Measurements from ENCODE around the gene SELENOW.
"Not testable (repeated sequence)": the region's sequence is repeated elsewhere in the genome, so short reads cannot be mapped to it uniquely, and the experiment has no call there.

Gene SELENOW

DNA sequence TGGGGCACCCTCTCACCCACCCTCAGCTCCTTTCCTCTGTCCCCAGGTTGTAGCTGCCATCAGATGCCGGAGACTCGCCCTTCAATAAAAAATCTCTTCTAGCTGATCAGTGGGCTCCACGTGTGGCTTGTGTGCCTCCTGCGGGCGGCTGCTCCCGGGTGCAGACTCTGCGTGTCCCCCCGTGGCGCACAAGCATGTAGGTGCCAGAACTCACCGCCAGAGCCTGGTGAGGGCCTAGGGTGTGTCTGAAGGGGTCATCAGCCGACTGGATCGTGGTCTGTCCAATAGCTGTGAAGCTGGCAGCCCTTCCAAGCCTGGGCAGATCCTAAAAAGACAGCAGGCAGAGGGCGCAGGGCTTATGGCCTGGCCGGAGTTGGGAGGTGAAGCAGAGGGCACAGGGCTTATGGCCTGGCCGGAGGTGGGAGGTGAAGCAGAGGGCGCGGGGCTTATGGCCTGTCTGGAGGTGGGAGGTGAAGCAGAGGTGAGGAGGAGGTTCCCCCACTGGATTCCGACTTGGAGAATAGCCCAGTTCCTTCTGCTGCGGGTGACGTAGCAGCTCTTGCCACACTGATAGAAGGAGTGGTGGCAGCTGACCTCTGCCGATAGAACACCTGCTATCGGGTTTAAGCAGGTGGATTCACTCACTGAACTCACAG lies 21.4 kb upstream of the SELENOW start:
- no peak for FAIRE-seq

DNA sequence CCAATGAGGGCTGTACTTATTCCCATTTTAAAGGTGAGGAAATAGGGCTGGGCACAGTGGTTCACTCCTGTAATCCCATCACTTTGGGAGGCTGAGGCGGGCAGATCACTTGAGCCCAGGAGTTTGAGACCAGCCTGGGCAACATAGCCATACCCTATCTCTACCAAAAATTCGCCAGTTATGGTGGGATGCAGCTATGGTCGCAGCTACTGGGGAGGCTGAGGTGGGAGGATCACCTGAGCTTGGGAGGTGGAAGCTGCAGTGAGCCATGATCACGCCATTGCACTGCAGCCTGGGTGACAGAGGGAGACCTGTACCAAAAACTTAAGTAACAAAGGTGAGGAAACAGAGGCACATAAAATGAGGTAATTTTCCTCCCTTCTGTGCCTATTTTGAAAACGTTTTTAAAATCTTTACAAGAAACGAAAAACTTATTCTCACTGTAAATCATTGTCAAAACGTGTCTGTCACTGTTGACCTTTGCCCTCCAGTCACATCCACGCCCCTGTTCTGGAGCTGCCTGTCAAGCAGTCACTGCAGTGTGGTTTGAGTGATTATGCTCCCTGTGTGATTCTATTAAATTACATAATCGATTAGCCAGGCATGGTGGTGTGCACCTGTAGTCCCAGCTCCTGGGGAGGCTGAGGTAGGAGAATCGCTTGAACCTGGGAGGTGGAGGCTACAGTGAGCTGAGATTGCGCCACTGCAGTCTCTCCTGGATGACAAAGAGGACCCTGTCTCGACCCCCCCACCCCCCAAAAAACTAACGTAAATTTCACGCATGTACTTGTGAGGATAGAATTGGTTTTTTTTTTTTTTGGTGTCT lies 20.7 kb upstream of the SELENOW start:
- no peak for FAIRE-seq

DNA sequence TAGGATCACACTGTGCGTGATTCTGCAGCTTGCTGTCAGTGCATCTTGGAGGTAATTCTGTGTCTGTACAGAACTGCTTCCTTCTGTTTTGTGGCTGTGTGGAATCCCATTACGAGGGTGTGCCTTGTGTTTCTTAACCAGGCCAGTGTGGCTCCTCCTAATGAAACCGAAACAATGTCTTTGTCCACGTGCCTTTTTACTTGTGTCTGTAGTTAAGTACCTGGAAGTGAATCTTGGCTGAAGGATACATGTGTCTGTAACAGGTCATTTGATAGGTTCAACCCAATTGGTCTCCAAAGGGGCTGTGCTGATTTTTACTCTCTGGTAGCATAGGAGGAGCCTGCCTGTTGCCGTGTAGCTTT lies 20.1 kb upstream of the SELENOW start:
- FAIRE-seq = no peak

DNA sequence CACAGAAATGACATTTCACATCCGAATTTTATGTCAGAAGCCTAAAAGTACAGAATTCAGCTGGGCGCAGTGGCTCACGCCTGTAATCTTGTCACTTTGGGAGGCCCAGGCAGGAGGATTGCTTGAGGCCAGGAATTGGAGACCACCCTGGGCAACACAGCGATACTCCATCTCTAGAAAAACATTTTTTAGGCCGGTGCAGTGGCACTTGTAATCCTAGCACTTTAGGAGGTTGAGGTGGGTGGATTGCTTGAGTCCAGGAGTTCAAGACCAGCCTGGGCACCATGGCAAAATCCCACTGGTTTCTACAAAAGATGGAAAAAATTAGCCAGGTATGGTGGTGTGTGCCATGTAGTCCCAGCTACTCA lies 17.9 kb upstream of the SELENOW start:
- FAIRE-seq = no peak

DNA sequence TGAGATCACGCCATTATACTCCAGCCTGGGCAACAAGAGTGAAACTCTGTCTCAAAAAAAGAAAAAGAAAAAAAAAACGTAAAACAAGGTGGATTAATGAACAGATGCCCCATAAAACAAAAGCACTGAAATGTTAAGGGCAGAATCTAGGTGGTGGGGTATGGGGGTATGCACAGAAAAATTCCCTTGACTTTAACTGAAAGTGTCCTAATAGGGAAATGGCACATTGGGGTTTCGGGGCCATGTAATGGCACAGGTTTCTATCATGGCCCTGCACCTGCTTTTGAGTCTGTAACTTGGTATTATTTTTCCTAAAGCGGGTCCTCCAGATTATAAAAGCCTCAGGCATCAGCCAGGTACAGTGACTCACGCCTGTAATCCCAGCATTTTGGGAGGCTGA lies 16.9 kb upstream of the SELENOW start:
- no peak for FAIRE-seq

DNA sequence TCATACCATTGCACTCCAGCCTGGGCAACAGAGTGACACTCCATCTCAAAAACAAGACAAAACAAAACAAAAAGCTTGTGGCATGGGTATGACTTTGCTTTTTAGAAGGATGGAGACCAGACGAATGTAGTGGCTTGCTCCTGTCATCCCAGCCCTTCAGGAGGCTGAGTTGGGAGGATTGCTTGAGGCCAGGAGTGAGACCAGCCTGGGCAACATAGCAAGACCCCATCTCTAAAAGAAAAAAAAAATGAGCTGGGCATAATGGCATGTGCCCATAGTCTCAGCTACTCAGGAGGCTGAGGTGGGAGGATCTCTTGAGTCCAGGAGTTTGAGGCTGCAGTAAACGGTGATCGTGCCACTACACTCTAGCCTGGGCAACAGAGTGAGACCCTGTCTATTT lies 16.4 kb upstream of the SELENOW start:
- FAIRE-seq = no peak

DNA sequence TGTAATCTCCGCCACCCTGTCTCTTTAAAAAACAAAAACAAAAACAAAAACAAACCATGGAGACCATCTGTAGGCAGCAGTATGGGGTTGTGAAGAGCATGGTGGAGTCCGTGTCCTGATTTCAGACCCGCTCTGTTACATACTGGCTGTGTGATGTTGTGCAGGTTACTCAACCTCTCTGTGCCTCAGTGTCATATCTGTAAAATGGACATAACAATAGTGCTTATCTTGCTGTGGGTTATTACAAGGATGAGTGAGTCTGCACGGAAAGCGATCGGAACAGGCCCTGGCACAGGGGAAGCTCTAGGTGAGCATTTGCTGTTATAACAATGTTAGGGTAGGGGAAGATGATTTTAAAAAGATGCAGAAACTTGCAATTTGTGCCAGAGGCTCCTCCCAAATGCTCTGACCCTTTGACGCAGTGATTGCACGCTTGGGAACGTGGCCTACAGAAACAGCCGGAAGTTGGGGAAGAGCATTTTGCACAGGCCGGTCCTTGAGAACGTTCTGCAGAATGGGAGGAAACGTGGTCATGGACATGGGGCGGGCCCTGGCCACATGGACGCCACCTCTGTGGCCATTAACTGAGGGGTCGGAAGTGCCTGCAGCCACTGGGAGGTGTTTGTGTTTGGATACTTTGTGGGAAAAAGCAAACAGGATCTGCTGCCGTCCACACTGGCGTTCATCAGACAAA lies 15.7 kb upstream of the SELENOW start:
- FAIRE-seq = no peak

DNA sequence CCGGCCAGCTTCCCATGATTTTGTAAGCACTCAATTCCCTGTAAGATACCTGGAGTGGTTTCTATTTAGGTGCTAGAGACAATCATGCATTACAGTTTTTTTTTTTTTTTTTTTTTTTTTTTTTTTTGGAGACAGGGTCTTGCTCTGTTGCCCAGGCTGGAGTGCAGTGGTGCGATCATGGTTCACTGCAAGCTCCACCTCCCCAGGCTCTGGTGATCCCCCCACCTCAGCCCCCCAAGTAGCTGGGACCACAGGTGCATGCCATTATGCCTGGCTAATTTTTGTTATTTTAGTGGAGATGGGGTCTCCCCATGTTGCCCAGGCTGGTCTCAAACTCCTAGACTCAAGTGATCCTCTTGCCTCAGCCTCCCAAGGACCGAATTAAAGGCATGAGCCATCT lies 13.8 kb upstream of the SELENOW start:
- not testable (repeated sequence) for FAIRE-seq

DNA sequence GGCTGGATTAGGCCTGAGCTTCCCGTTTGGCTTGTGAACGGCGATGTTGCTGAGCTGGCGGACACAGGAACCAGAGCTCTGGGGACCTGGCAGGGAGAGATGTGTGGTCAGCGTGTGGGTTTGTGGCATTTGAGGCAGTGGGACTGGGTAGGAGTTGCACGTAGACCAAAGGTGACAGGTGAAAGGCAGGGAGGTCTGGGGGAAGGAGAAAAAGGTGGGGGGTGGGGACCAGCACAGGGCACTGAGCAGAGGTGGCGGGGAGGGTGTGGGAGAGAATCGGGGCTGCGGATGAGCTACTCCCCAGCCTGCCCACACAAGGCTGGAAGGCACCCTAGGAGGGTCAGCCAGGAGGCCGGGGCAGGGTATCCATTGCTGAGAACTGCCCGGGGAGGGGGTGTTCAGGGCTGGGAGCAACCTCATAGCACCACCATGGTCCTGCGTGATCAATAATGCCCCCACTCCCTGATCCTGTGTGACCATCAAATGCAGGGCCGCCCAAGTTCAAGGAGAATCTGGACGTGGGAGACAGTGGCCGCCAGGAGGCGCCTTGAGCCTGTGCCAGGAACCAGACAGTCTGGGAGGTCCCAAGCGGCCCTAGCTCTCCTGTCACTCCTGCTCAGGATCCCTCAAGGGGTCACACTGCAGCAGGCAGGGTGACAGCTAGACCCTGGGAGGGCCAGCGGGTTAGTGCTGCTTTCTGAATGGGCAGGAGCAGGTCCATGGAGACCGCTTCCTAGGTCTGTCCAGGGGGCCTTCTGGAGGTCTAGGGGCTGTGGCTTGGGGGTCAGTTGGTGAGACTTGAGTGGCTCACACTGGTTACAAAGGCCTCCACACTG lies 12.8 kb upstream of the SELENOW start:
- FAIRE-seq = no peak

DNA sequence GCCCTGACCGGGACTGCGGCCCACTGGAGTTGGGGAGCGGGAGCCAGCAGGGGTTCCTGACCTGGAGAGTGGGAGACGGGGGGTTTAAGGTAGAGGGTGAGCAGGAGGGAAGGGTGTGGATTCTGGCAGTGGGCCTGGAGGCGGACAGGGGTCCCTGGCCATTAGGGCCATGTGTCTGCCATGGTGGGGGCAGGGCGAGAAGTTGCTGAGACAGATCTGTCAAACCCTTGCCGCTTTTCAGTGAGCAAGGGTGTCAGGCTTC lies 12.2 kb upstream of the SELENOW start:
- FAIRE-seq = no peak

DNA sequence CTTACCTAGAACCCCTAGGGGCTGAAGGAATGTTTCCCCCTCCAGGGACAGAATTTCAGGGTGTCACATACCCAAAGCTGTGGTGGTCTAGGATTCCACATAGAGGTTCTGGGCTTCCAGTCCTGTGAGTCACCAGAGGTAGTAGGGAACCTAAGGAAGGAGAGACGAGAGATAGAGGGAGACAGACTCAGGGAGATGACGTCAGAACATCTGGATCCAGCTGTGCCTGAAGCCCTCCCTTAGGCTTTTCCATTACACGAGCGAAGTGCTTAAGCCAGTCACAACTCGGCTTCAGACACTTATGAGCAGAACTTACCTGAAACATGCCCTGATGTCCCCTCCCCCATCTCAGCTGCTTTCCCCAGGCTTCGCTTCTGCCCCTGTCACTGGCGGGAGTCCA lies 11.8 kb upstream of the SELENOW start:
- FAIRE-seq = no peak

DNA sequence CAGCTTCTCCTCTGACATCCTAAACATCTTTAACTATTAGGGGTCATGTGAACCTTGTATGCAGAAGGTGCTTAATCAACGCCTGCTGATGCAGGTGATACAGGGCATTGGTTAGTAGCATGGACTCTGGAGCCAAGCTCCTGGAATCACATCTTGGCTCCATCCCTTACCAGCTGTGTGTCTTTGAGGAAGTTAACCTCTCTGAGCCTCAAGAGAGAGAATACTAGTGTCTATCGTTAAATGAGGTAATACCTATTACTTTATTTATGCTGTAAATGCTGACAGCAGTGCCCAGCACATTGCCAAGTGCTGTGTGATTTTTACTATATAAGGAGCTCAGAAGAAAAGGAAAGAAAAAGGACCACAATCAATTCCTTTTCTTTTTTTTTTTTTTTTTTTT lies 11.2 kb upstream of the SELENOW start:
- no peak for FAIRE-seq

DNA sequence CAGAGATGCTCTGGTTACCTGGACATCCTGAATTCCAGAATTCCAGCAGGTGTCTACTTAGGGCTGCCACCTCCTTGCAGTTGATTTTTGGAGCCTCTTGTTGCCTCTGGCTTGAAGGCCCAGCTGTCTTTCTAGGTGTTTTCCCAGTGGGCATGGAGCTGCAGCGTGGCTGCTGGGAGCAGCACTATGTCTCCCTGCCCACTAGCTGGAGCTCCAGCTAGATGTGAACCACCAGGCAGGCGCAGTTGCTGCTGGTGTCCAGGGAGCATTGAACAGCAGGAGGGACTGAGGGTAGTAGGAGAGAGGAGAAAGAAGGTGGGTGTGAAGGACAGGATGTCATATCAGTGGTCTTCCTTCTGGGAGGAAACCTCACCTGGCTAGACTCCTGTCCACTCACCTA lies 9.9 kb upstream of the SELENOW start:
- no peak for FAIRE-seq

DNA sequence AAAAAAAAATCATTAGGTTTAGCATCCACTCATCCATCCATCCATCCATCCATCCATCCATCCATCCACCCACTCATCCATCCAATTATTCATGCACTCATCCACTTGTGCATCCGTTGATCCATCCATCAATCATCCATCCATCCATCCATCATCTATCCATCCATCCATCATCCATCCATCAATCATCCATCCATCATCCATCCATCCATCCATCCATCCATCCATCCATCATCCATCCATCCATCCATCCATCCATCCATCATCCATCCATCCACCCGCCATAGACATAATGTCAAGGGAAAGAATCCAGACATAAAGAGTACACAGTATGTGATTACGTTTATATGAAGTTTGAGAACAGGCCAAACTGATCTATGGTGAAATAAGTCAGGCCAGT lies 9.0 kb upstream of the SELENOW start:
- no peak for FAIRE-seq

DNA sequence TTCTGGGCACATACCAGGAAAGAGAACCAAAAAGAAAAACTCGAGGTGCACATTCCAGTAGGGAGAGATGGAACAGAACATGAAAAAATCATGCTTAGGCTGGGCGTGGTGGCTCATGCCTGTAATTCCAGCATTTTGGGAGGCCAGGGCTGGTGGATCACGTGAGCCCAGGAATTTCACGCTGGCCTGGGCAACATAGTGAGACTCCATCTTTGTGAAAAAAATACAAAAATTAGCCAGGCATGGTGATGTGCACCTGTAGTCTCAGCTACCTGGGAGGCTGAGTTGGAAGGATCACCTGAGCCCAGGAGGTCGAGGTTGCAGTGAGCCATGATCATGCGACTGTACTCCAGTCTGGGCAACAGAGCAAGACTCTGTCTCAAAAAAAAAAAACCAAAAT lies 7.2 kb upstream of the SELENOW start:
- FAIRE-seq = not testable (repeated sequence)

DNA sequence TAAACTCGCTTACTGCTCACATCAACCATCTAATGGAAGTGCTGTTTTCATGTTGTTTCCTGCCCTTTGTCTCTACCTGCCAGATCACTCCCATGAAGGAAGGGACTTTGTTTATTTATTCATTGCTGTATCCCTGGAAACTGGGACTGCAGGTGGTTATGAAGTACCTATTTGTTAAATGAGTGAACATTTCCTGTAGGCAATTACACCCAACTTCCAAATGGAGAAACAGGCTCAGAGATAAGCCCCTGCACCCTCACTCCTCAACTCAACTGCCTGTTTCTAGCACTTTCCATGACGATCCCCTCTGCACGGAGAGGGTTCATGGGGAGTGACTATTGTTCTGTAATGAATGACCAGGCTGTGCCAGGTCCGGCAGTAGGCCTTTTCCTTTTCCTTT lies 1.9 kb upstream of the SELENOW start:
- FAIRE-seq = no peak

DNA sequence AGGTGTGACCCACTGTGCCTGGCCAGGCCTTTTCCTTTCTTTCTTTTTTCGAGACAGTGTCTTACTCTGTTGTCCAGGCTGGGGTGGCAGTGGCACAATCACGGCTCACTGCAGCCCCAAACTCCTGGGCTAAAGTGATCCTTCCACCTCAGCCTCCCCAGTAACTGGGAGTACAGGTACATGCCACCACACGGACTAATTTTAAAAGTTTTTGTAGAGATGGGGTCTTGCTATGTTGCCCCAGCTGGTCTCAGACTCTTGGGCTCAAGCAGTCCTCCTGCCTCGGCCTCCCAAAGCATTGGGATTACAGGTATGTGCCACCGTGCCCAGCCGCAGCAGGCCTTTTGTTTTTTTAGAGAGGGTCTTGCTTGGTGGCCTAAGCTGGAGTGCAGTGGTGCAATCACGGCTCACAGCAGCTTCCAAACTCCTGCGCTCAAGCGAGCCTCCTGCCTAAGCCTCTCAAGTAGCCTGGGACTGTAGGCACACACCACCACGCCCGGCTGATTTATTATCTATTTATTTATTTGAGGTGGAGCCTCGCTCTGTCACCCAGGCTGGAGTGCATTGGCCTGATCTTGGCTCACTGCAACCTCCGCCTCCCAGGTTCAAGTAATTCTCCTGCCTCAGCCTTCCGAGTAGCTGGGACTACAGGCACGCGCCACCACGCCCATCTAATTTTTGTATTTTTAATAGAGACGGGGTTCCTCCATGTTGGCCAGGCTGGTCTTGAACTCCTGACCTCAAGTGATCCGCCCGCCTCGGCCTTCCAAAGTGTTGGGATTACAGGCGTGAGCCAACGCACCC lies 1.1 kb upstream of the SELENOW start:
- FAIRE-seq = not testable (repeated sequence)

DNA sequence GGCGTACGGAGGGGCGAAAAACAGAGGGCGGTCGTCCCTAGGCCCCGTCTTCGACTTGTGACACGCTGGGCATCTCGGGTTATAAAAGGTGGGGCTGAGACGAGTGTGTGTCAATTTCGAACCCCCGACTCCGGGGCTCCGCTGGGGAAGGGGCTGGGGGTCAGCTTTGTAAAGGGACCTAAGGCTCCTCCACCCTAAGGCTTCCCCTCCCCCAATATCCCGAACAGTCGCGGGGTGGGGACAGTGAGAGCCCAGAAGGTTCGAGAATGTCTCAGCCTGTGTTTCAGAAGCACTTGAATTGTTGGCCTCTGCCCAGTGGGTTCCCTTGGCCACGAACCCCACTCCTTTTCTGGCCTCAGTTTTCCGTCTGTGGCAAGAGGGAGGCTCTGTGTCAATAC lies 450 bp downstream of the SELENOW start:
- FAIRE-seq = no peak

DNA sequence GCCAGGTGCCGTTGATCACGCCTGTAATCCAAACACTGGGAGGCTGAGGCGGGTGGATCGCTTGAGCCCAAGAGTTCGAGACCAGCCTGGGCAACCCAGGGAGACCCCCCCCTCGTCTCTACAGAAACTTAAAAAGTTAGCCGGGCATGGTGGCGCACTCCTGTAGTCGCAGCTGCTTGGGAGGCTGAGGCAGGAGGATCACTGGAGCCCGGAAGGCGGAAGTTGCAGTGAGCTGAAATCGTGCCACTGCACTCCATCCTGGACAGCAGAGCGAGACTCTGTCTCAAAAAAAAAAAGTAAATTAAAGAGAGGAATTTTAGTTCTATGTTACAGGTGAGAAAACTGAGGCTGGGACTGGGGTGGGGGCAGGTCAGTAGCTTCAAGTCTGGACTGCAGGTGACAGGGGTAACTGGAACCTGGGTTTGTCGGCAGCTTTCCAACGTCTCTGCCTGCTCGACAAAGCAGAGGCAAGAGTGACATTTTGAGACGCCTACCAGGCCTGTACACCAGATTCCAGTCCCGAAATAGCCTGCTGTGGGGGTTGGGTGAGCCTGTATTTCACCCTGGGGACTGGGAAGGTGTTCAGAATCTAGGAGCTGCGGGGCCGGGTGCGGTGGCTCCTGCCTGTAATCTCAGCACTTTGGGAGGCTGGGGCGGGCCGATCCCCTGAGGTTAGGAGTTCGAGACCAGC lies 1.2 kb downstream of the SELENOW start:
- no peak for FAIRE-seq

DNA sequence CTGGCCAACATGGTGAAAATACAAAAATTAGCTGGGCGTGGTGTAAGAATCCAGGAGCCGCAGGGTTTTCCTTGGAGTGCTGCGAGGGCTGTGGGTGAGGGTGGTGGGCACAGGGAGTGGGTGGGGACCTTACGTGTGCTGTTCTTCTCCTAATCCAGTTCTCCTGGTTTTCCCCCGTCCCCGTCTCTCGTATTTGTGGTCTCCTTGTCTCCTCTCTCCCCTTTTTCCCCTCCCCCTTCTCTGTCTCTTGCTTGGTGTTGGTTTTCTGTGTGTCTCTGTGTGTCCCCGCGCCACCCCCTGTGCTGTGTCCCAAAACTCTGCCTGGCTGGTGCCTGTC lies 1.7 kb downstream of the SELENOW start:
- no peak for FAIRE-seq

DNA sequence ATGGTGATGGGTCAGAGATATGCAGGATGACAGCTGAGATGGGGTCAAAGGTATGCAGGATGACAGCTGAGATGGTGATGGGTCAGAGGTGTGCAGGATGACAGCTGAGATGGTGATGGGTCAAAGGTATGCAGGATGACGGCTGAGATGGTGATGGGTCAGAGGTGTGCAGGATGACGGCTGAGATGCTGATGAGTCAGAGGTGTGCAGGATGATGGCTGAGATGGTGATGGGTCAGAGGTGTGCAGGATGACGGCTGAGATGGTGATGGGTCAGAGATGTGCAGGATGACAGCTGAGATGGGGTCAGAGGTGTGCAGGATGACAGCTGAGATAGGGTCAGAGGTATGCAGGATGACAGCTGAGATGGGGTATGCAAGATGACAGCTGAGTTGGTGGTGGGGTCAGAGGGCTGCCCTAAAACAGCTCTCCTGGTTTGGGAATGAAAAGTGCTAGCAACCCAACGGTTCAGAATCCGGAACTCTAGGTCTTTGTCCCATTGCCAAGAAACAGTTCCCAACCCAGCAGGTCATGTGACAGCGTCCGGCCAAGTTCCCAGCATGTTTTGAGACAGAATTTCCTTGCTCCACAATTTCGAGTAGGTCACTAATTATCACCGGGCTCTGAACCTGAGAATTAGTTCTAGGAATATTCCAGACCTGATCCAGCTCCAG lies 3.2 kb downstream of the SELENOW start:
- FAIRE-seq = no peak

DNA sequence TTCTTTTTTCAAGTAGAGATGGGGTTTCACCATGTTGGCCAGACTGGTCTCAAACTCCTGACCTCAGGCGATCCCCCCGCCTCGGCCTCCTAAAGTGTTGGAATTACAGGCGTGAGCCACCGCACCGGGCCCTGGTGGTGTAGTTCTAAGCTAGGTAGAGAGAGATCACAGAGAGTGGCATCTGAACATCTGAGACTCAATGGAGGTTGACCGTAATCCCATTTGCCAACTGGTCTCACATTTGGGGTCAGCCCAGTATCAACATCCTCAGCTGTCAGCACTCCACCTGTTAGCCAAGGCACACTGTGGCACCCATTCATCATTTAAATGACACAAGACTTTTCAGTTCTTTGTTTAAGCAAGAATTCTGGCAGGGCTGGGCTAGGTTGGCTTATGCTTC lies 8.1 kb downstream of the SELENOW start:
- no peak for FAIRE-seq

Data from G401.6 (cell line).